Peyer's patch (tissue), 4 donors: Measurements from ENCODE around the gene SIN3B.

Source experiments
- CTCF ChIP-seq, 6 experiments: fragments of 450-650 bp in 4 of 6; fragments of 200-600 bp in 2 of 6; sonication (generic) in 1 of 6; IDR thresholded peaks; one replicate each; pipeline ENCODE4 v1.5.1; 2017 to 2019; ENCODE audit warnings: antibody characterized with exemption in 6 of 6, mild to moderate bottlenecking in 3 of 6, moderate library complexity in 1 of 6
- POLR2A ChIP-seq, 2 donors: fragments of 450-650 bp; IDR thresholded peaks; one replicate each; pipeline ENCODE4 v1.5.1; 2017; ENCODE audit warnings: antibody characterized with exemption in 2 of 2, mild to moderate bottlenecking in 2 of 2, moderate library complexity in 2 of 2

- TF ChIP-seq CTCF (IDR thresholded peaks at IDR 0.05) (no peak), POLR2A (IDR thresholded peaks at IDR 0.05) (no peak)
These were observed 9.1 kb upstream of the SIN3B start for GRCh38 chr19:16820056-16820455.
